GM12878 (cell line): Measurements from ENCODE around the gene TAAR2. TPM values are rescaled to one million over a fixed set of nuclear protein-coding genes. Genes with fewer than 3 reads are reported as not detected.

ENCODE experiments used
- ATAC-seq: fragments of 200-7000 bp; cut with Tn5 transposase; 3 replicates; pipeline ENCODE4 v1.9.1; 2020; ENCODE audit warnings: mild to moderate bottlenecking, moderate library complexity
- BruUV-seq: library from RNA; stranded (reverse); fragments of 400-500 nt; replicated peaks from 2 replicates; lab custom pipeline; 2021; lab: Mats Ljungman, UMichigan
- CTCF ChIA-PET: fragments of 300-600 bp; sonication (Branson Sonifier 250); formaldehyde crosslinking; extraction: SDS; loops from one replicate; lab custom pipeline; 2021; ENCODE audit warnings: inconsistent platforms; lab: Yijun Ruan, JAX
- POLR2A ChIA-PET: fragments of 350-600 bp; formaldehyde crosslinking; extraction: SDS; loops from one replicate; lab custom pipeline; 2021; ENCODE audit warnings: inconsistent platforms; lab: Charles Lee
- RAD21 ChIA-PET: fragments of 300-600 bp; sonication (Branson Sonifier 250); formaldehyde crosslinking; loops from one replicate; lab custom pipeline; 2023; ENCODE audit warnings: antibody characterized with exemption; ENCODE audit not compliant: unreplicated experiment; lab: Charles Lee
- SMC1A ChIA-PET: fragments of 300-600 bp; sonication (Branson Sonifier 250); formaldehyde crosslinking; loops from one replicate; lab custom pipeline; 2023; ENCODE audit not compliant: unreplicated experiment, uncharacterized antibody; lab: Charles Lee
- DNase-seq: peaks from one replicate; pipeline ENCODE4 v3.0.0-alpha.2; 2011; ENCODE audit warnings: low read depth, low spot score
- FAIRE-seq: peaks from 3 replicates; lab custom pipeline; 2011; peaks lifted over from hg19 to GRCh38; lab: Jason Lieb, UNC
- H2AFZ ChIP-seq: 2 replicates; pipeline ENCODE4 v1.6.0; 2011; ENCODE audit warnings: low read depth, low read length, control low read depth; ENCODE audit not compliant: control insufficient read depth
- H3K27ac ChIP-seq: 2 replicates; pipeline ENCODE4 v1.5.1; 2011; ENCODE audit warnings: control low read depth; ENCODE audit not compliant: control insufficient read depth, insufficient read depth
- H3K27me3 ChIP-seq, 2 experiments: replicated peaks in 1 of 2; 2 replicates each; pipeline versions ENCODE4 v1.6.0 to v1.6.1; 2011; ENCODE audit warnings: low read length in 1 of 2; ENCODE audit not compliant: control insufficient read depth in 2 of 2, insufficient read depth in 2 of 2
- H3K36me3 ChIP-seq, 2 experiments: 2 replicates each; pipeline ENCODE4 v1.5.1; 2011; ENCODE audit warnings: low read length in 1 of 2; ENCODE audit not compliant: control insufficient read depth in 2 of 2, insufficient read depth in 2 of 2
- H3K4me1 ChIP-seq: 2 replicates; pipeline ENCODE4 v1.6.1; 2011; ENCODE audit warnings: mild to moderate bottlenecking, low read length, moderate library complexity, mixed read lengths; ENCODE audit not compliant: control insufficient read depth, insufficient read depth
- H3K4me2 ChIP-seq: 2 replicates; pipeline ENCODE4 v1.6.0; 2011; ENCODE audit warnings: control low read depth; ENCODE audit not compliant: control insufficient read depth, insufficient read depth
- H3K4me3 ChIP-seq: fragments of 200-600 bp; sonication (generic); 2 replicates; pipeline ENCODE4 v1.5.1; 2016
- H3K79me2 ChIP-seq: 2 replicates; pipeline ENCODE4 v1.6.0; 2011; ENCODE audit warnings: low read length; ENCODE audit not compliant: control insufficient read depth, insufficient read depth
- H3K9ac ChIP-seq: 2 replicates; pipeline ENCODE4 v1.8.0; 2011; ENCODE audit warnings: low read length, control low read depth, mixed read lengths; ENCODE audit not compliant: control insufficient read depth, insufficient read depth
- H3K9me3 ChIP-seq: replicated peaks from 3 replicates; pipeline ENCODE4 v1.5.1; 2011; ENCODE audit warnings: mild to moderate bottlenecking, low read length; ENCODE audit not compliant: control insufficient read depth, insufficient read depth
- H4K20me1 ChIP-seq: 2 replicates; pipeline ENCODE4 v1.6.0; 2011; ENCODE audit not compliant: control insufficient read depth, insufficient read depth
- BCLAF1 ChIP-seq: fragments of 450-650 bp; IDR thresholded peaks from 2 replicates; pipeline ENCODE4 v1.6.1; 2017; ENCODE audit warnings: antibody characterized with exemption, mild to moderate bottlenecking, moderate library complexity
- CTCF ChIP-seq, 3 experiments: IDR thresholded peaks in 2 of 3; conservative IDR thresholded peaks in 1 of 3; 2 replicates each; pipeline ENCODE4 v1.5.1; 2011; ENCODE audit warnings: low read depth in 3 of 3, low read length in 3 of 3, mild to moderate bottlenecking in 3 of 3, control low read depth in 2 of 3, moderate library complexity in 2 of 3, inconsistent platforms in 1 of 3, mixed read lengths in 1 of 3; ENCODE audit not compliant: control insufficient read depth in 2 of 3, insufficient read depth in 1 of 3; ENCODE audit errors: extremely low read depth in 1 of 3
- GABPA ChIP-seq: IDR thresholded peaks from 2 replicates; pipeline ENCODE4 v1.6.1; 2014; ENCODE audit warnings: antibody characterized with exemption, low read depth, mild to moderate bottlenecking, inconsistent platforms
- IKZF1 ChIP-seq: fragments of 450-650 bp; conservative IDR thresholded peaks from 2 replicates; pipeline ENCODE4 v1.6.1; 2017; ENCODE audit warnings: antibody characterized with exemption, mild to moderate bottlenecking
- MEF2A ChIP-seq: IDR thresholded peaks from 2 replicates; pipeline ENCODE4 v1.6.1; 2011; ENCODE audit warnings: low read depth, mild to moderate bottlenecking, low read length, moderate library complexity; ENCODE audit not compliant: insufficient read depth
- MYC ChIP-seq: IDR thresholded peaks from 2 replicates; pipeline ENCODE4 v1.6.1; 2011; ENCODE audit warnings: mild to moderate bottlenecking, low read length, moderate library complexity, inconsistent platforms; ENCODE audit not compliant: insufficient read depth, insufficient replicate concordance, insufficient read length, severe bottlenecking
- NFIC ChIP-seq: IDR thresholded peaks from 2 replicates; pipeline ENCODE4 v1.6.1; 2012; ENCODE audit warnings: low read depth, mild to moderate bottlenecking, inconsistent platforms, low read length, moderate library complexity
- PML ChIP-seq: IDR thresholded peaks from 2 replicates; pipeline ENCODE4 v1.6.1; 2012; ENCODE audit warnings: low read length, inconsistent platforms
- PRDM15 ChIP-seq: fragments of 450-650 bp; formaldehyde crosslinking; IDR thresholded peaks from 2 replicates; pipeline ENCODE4 v1.4.0; 2020; ENCODE audit warnings: mild to moderate bottlenecking, moderate library complexity
- YBX1 ChIP-seq: fragments of 450-650 bp; IDR thresholded peaks from 2 replicates; pipeline ENCODE4 v1.6.1; 2016; ENCODE audit warnings: antibody characterized with exemption
- WGBS: methylation state at CpG from one replicate; pipeline ENCODE4 v1.1.6; 2016; ENCODE audit warnings: low lambda C conversion rate; ENCODE audit not compliant: insufficient replicate concordance, insufficient coverage; ENCODE audit errors: missing lambda C conversion rate; 5-methylcytosine and 5-hydroxymethylcytosine counted together
- in situ Hi-C: fragments of 300-500 bp; cut with MboI; formaldehyde crosslinking; loops from 9 replicates; pipeline ENCODE4 v1.14.3; 2018; ENCODE audit warnings: mixed read lengths
- intact Hi-C: fragments of 100-400 bp; cut with micrococcal nuclease; formaldehyde crosslinking; loops from one replicate; pipeline ENCODE4 v1.14.2; 2022; ENCODE audit not compliant: unreplicated experiment
- polyA plus RNA-seq, 11 experiments: library from polyadenylated mRNA; depleted of rRNA in 4 of 11; unstranded in 6 of 11; stranded (reverse) in 5 of 11; fragments of >200 nt; fragmentation: Nextera tagmentation in 4 of 11; fragmentation: Illumina TruSeq in 1 of 11; extraction: Ambion mirVana in 4 of 11; extraction: Trizol in 1 of 11; gene quantifications; 1 replicate in 1 of 11; 2 replicates in 10 of 11; pipeline versions ENCODE4 v1.2.1 to v1.2.3, GENCODE V29; 2011 to 2016; ENCODE audit warnings: inconsistent platforms in 2 of 11, missing spikeins in 2 of 11, low read depth in 1 of 11
- total RNA-seq, 4 experiments: library from RNA; depleted of rRNA in 3 of 4; stranded (reverse); fragments of >200 nt in 3 of 4; fragmentation: Illumina TruSeq in 1 of 4; extraction: Trizol in 1 of 4; gene quantifications; 2 replicates each; pipeline versions ENCODE4 v1.2.1 to v1.2.3, GENCODE V29; 2013 to 2021

TAAR2 gene
- total and polyA plus RNA-seq, 10 of the 15 experiments (the other 5 are each of a cell fraction or from before 2014, with no cell fraction given): not detected

DNA sequence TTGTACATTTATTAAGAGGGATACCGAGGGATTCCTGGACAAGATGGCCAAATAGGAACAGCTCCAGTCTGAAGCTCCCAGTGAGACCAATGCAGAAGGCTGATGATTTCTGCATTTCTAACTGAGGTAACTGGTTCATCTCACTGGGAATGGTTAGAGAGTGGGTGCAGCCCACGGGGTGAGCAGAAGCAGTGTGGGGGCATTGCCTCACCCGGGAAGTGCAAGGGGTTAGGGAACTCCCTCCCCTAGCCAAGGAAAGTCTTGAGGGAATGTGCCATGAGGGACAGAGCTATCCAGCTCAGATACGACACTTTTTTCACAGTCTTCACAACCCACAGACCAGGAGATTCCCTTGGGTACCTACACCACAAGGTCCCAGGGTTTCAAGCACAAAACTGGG, 10.7 kb upstream of the TAAR2 start:
- no peaks in the 10 kb centered on the region for H3K36me3 ChIP-seq
- no peak for ATAC-seq
- WGBS: 18% methylated on average over 4 of the region's 4 CpGs
- H4K20me1 ChIP-seq: no peaks in the 10 kb centered on the region
- ChIA-PET POLR2A (no interaction called here), RAD21 (no interaction called here), CTCF (interaction anchor here (2.2 kb wide), 1 partner anchor 104 kb away, joined by 5 read pairs; no protein-coding TSS in a partner anchor), SMC1A (interaction anchor here (0.9 to 1.4 kb wide), 4 partner anchors 14 to 679 kb away, joined by 3 to 4 read pairs (median 3); no protein-coding TSS in a partner anchor)
- H2AFZ ChIP-seq: no peak overlapping the region
- no peaks in the 10 kb centered on the region for H3K4me1 ChIP-seq
- in situ Hi-C loops: no loop called here
- no peak for TF ChIP-seq BCLAF1
- no peak for TF ChIP-seq CTCF (IDR thresholded peaks at IDR 0.05 in 2 of 3, conservative IDR thresholded peaks at IDR 0.05 in 1 of 3; ENCODE audit: control insufficient read depth in 2 of 3, extremely low read depth in 1 of 3, insufficient read depth in 1 of 3, low read depth in 3 of 3, low read length in 3 of 3)
- TF ChIP-seq MEF2A: no peak
- no peak for TF ChIP-seq MYC
- TF ChIP-seq IKZF1: no peak
- TF ChIP-seq GABPA: no peak
- TF ChIP-seq PML: no peak
- TF ChIP-seq PRDM15 (CRISPR knock-in tag): no peak
- TF ChIP-seq NFIC: no peak
- no peak for TF ChIP-seq YBX1
- H3K4me2 ChIP-seq: no peak overlapping the region
- BruUV-seq: no TSS peak
- intact Hi-C loops: no loop called here
- no peak overlapping the region for H3K9ac ChIP-seq
- no peak for DNase-seq
- H3K27ac ChIP-seq: no peak overlapping the region
- H3K27me3 ChIP-seq: no peaks in the 10 kb centered on the region
- H3K4me3 ChIP-seq: no peak overlapping the region
- H3K79me2 ChIP-seq: no peaks in the 10 kb centered on the region
- H3K9me3 ChIP-seq: no peaks in the 10 kb centered on the region
- FAIRE-seq: no peak
